Endothelial cell of umbilical vein (primary cell): Measurements from ENCODE around the gene MEOX2.

ENCODE experiments used
- EZH2 ChIP-seq: IDR thresholded peaks from 2 replicates; pipeline ENCODE4 v1.6.1; 2012; ENCODE audit warnings: borderline replicate concordance, low read depth, mild to moderate bottlenecking, moderate library complexity, low read length, inconsistent platforms; ENCODE audit not compliant: severe bottlenecking
- FOS ChIP-seq: IDR thresholded peaks from 2 replicates; pipeline ENCODE4 v1.6.1; 2011; ENCODE audit warnings: mild to moderate bottlenecking, low read length, moderate library complexity, borderline replicate concordance; ENCODE audit not compliant: insufficient read depth
- GATA2 ChIP-seq: IDR thresholded peaks from 2 replicates; pipeline ENCODE4 v1.7.0; 2011; ENCODE audit warnings: low read depth, mild to moderate bottlenecking, moderate library complexity, mixed read lengths, low read length; ENCODE audit not compliant: insufficient read length, insufficient read depth
- JUN ChIP-seq: IDR thresholded peaks from 2 replicates; pipeline ENCODE4 v1.6.1; 2011; ENCODE audit warnings: borderline replicate concordance, low read depth; ENCODE audit not compliant: insufficient read length, insufficient read depth
- POLR2A ChIP-seq: IDR thresholded peaks from 2 replicates; pipeline ENCODE4 v1.6.1; 2012; ENCODE audit warnings: low read depth, mild to moderate bottlenecking, control low read depth, low read length
- POLR2AphosphoS5 ChIP-seq: IDR thresholded peaks from 2 replicates; pipeline ENCODE4 v1.6.1; 2012; ENCODE audit warnings: low read depth, mild to moderate bottlenecking, control low read depth, low read length, moderate library complexity; ENCODE audit not compliant: insufficient read depth
- TF ChIP-seq, protein P1 (sequence below), 2 donors: IDR thresholded peaks; 1 replicate in 1 of 2; 2 replicates in 1 of 2; pipeline ENCODE4 v1.5.1; 2011; ENCODE audit warnings: low read length in 2 of 2, mild to moderate bottlenecking in 2 of 2, moderate library complexity in 2 of 2, control low read depth in 1 of 2, inconsistent platforms in 1 of 2, low read depth in 1 of 2; ENCODE audit not compliant: insufficient read depth in 1 of 2; ENCODE audit errors: extremely low read depth in 1 of 2
- TF ChIP-seq, protein P2 (sequence below): IDR thresholded peaks from 2 replicates; pipeline ENCODE4 v1.6.1; 2011; ENCODE audit not compliant: insufficient read depth, insufficient read length

DNA sequence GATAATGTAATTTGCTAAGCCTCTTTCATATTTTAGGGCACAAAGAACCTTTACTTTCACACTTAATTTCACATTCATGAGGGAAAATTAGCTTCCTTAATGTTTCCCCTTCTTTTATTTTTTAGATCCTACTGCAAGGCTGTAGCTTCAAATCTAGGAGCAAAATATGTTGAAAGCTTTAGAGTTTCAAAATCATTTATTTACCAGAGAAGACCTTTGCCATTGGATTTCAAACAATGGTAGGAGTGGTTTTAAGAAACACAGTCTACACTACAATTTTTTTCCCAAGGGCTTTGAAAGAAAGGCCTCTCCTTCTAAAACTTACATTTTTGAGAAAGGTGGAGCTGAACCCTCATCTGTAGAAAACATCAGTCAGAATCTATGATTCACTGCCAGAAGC lies 43.3 kb upstream of the MEOX2 start:
- TF ChIP-seq, protein P1, sequence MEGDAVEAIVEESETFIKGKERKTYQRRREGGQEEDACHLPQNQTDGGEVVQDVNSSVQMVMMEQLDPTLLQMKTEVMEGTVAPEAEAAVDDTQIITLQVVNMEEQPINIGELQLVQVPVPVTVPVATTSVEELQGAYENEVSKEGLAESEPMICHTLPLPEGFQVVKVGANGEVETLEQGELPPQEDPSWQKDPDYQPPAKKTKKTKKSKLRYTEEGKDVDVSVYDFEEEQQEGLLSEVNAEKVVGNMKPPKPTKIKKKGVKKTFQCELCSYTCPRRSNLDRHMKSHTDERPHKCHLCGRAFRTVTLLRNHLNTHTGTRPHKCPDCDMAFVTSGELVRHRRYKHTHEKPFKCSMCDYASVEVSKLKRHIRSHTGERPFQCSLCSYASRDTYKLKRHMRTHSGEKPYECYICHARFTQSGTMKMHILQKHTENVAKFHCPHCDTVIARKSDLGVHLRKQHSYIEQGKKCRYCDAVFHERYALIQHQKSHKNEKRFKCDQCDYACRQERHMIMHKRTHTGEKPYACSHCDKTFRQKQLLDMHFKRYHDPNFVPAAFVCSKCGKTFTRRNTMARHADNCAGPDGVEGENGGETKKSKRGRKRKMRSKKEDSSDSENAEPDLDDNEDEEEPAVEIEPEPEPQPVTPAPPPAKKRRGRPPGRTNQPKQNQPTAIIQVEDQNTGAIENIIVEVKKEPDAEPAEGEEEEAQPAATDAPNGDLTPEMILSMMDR (IDR thresholded peaks at IDR 0.05; ENCODE audit: extremely low read depth in 1 of 2, insufficient read depth in 1 of 2, low read depth in 1 of 2, low read length in 2 of 2): no peak
- TF ChIP-seq JUN (no peak), POLR2A (no peak), FOS (no peak), POLR2AphosphoS5 (no peak), EZH2 (no peak), GATA2 (no peak)
- TF ChIP-seq, protein P2, sequence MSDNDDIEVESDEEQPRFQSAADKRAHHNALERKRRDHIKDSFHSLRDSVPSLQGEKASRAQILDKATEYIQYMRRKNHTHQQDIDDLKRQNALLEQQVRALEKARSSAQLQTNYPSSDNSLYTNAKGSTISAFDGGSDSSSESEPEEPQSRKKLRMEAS: no peak
